ENCODE results near the gene KIF5B.

DNA sequence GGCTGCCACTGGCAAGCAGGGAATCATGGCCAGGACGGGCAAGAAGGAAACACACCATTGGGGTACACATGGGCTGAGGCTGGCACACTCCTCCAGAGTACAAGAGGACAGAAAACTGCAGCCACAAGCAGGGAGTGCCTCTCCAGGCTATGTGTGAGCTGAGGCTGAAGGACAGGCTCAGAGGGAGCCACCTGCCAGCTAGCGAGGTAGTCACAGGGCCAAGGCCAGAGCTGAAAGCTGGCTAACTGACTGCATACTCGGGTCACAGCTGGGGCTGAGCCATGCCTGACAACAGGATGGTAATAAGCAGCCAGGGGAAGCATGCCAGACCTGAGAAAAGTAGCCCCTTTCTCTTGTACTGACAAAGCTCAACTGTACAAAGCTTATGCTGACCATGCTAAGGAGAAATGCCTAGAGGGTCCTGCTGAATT is 52.0 kb downstream of the KIF5B start:
- TF ChIP-seq, protein P1, sequence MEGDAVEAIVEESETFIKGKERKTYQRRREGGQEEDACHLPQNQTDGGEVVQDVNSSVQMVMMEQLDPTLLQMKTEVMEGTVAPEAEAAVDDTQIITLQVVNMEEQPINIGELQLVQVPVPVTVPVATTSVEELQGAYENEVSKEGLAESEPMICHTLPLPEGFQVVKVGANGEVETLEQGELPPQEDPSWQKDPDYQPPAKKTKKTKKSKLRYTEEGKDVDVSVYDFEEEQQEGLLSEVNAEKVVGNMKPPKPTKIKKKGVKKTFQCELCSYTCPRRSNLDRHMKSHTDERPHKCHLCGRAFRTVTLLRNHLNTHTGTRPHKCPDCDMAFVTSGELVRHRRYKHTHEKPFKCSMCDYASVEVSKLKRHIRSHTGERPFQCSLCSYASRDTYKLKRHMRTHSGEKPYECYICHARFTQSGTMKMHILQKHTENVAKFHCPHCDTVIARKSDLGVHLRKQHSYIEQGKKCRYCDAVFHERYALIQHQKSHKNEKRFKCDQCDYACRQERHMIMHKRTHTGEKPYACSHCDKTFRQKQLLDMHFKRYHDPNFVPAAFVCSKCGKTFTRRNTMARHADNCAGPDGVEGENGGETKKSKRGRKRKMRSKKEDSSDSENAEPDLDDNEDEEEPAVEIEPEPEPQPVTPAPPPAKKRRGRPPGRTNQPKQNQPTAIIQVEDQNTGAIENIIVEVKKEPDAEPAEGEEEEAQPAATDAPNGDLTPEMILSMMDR (IDR thresholded peaks at IDR 0.05), result no peak
- no peak for TF ChIP-seq POLR2A (IDR thresholded peaks at IDR 0.05)

Data from thyroid gland (tissue), 4 donors.